Fibroblast of villous mesenchyme (primary cell): ENCODE measurements around the gene SIX5. TPM values are rescaled to one million over a fixed set of nuclear protein-coding genes. Genes with fewer than 3 reads are reported as not detected.

Experiments used
- DNase-seq: peaks from one replicate; pipeline ENCODE4 v3.0.0-alpha.2; 2010; ENCODE audit warnings: low read depth
- H3K4me3 ChIP-seq: 2 replicates; pipeline ENCODE4 v1.5.1; 2011; ENCODE audit warnings: low read depth, mild to moderate bottlenecking, low read length
- total RNA-seq: library from RNA; depleted of rRNA; stranded (reverse); fragments of >200 nt; gene quantifications from 2 replicates; pipeline ENCODE4 v1.2.3, GENCODE V29; 2012
- TF ChIP-seq, protein P1 (sequence below): IDR thresholded peaks from 2 replicates; pipeline ENCODE4 v1.5.1; 2012; ENCODE audit warnings: low read depth, mild to moderate bottlenecking, low read length; ENCODE audit not compliant: insufficient read depth

SIX5 gene
- total RNA-seq, 1 donor: 8.6 TPM

DNA sequence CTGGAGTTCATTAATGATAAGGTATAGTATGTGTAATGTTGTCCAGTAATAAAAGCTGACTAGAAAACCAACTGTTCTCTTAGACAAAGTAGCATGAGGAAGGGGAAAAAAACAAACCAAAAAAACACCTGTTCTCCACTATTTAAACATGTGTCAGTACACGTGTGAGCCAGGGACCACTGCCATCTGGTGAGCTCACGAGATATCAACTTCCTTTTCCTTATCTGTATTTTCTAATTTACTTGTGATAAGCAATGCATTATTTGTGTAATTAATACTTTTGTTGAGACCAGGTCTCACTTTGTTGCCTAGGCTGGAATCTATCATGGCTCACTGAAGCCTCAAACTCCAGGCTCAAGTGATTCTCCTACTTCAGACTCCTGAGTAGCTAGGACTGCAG is 4.3 kb upstream of the SIX5 start:
- TF ChIP-seq, protein P1, sequence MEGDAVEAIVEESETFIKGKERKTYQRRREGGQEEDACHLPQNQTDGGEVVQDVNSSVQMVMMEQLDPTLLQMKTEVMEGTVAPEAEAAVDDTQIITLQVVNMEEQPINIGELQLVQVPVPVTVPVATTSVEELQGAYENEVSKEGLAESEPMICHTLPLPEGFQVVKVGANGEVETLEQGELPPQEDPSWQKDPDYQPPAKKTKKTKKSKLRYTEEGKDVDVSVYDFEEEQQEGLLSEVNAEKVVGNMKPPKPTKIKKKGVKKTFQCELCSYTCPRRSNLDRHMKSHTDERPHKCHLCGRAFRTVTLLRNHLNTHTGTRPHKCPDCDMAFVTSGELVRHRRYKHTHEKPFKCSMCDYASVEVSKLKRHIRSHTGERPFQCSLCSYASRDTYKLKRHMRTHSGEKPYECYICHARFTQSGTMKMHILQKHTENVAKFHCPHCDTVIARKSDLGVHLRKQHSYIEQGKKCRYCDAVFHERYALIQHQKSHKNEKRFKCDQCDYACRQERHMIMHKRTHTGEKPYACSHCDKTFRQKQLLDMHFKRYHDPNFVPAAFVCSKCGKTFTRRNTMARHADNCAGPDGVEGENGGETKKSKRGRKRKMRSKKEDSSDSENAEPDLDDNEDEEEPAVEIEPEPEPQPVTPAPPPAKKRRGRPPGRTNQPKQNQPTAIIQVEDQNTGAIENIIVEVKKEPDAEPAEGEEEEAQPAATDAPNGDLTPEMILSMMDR: no peak
- no peak for DNase-seq
- no peak overlapping the region for H3K4me3 ChIP-seq

DNA sequence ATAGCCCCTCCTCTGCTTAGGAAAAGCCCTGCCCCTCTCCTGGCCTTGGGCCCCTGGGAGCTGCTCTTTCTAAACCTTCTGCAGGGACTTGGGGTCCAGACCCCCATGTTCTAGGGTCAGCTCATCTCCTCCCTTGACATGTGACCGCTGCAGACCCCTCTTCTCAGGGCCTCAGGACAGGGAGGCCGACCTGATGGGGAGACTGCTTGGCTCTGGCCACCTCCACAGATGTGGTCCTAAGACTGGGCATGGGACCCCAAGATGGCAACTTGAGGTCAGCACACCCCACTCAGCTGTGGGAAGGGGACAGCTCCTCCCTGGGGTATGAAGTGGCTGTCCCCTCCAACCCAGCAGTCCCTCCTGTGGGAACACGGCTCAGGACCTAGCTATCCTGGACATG is 3.9 kb upstream of the SIX5 start:
- no peak overlapping the region for H3K4me3 ChIP-seq
- DNase-seq: no peak
- TF ChIP-seq, protein P1: no peak

DNA sequence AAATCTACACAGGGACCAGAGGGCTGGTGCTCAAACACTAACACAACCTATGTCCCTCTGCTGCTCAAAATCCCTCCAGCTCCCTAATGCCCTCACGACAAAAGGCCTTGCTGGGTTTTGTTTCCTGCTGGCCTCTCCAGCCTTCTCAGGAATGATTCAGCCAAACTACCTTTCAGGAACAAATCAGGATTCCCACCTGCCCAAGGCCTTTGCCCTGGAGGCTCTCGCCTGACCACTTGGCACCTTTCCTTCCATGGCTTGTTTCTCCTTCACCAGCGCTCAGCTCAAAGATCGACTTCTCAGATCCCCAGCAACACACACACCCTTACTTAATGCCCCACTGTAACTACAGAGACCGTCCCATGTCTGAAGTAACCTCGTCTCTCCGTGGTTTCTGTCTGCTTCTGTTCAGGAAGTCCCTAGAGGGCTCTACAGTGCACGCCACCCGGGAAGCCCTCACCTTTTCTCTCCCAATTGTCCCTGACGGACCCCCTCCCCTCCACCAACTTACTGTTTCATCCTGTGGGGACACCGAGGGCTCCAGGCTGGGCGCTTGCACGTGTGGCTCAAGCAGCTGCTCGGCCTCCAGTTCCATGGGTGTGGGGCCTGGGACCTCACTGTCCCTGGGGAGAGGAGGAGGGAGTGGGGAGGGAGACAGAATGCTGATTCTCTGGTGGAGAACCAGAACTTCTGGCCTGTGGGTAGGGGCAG is 3.2 kb upstream of the SIX5 start:
- DNase-seq: no peak
- TF ChIP-seq, protein P1: no peak
- no peak overlapping the region for H3K4me3 ChIP-seq

DNA sequence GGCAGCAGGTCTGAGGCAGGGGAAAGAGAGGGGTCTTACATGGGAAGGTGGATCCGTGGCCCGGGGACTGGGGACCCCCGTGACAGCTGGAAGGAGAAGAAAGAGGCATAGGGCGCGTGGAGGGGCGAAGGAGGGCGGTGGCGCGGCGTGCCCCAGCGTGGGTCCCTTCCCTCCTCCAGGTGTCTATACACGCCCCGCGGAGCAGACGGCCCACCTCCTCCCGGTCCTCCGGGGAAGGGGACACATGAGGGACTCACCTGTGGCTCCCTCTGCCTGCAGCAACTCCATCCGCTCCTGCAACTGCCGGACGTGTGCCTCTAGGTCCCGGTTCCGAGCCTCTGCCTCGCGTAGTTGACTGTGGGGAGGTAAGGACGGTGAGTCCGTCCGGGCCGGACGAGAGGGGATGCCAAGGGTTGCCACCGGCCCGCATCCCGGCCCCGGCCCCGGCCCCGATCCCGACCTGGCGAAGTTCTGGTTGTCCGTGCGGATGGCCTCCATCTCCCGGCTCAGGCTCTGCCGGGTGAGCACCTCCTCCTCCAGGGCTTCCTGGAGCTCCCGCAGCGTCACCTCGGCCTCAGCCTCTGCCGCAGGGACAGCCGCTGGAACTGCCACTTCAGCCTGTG is 2.4 kb upstream of the SIX5 start:
- no peak overlapping the region for H3K4me3 ChIP-seq
- no peak for DNase-seq
- TF ChIP-seq, protein P1: no peak

DNA sequence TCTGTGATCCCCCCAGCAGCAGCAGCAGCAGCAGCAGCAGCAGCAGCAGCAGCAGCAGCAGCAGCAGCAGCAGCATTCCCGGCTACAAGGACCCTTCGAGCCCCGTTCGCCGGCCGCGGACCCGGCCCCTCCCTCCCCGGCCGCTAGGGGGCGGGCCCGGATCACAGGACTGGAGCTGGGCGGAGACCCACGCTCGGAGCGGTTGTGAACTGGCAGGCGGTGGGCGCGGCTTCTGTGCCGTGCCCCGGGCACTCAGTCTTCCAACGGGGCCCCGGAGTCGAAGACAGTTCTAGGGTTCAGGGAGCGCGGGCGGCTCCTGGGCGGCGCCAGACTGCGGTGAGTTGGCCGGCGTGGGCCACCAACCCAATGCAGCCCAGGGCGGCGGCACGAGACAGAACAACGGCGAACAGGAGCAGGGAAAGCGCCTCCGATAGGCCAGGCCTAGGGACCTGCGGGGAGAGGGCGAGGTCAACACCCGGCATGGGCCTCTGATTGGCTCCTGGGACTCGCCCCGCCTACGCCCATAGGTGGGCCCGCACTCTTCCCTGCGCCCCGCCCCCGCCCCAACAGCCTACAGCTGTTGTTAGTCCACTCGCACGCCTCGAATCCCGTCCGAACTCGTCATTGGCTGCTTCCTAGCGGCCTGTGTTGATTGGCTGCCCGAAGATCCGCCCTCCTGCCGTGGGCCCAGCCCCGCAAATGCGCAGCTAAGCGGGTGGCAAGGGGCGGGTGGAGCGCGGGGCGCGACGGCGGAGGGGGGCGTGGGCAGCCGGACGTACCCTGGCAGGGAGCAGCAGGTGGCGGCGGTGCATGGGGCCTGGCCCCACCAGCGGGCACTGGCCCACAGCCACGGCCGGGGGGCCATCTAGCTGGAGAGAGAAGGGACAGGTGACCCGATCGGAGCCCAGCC is 1.4 kb upstream of the SIX5 start:
- H3K4me3 ChIP-seq: peak overlapping the region; percentile 73
- TF ChIP-seq, protein P1: peak; percentile 85

DNA sequence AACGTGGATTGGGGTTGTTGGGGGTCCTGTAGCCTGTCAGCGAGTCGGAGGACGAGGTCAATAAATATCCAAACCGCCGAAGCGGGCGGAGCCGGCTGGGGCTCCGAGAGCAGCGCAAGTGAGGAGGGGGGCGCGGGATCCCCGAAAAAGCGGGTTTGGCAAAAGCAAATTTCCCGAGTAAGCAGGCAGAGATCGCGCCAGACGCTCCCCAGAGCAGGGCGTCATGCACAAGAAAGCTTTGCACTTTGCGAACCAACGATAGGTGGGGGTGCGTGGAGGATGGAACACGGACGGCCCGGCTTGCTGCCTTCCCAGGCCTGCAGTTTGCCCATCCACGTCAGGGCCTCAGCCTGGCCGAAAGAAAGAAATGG is 754 bp upstream of the SIX5 start:
- TF ChIP-seq, protein P1: no peak
- DNase-seq: peak; percentile 46
- peak overlapping the region; percentile 73 for H3K4me3 ChIP-seq

More for the DNA sequence above, 1.4 kb upstream of the SIX5 start:
- peak; percentile 99 for DNase-seq
